Measurements from ENCODE around the gene BCAS3. TPM values are rescaled to one million over a fixed set of nuclear protein-coding genes. Genes with fewer than 3 reads are reported as not detected.

Gene BCAS3
- total and polyA plus RNA-seq, 4 donors = 11.6 to 47.6 (median 27.4) TPM

GRCh38 chr17:61084260-61084659, 406.6 kb downstream of the BCAS3 start:
- Histone ChIP-seq H3K27ac (ENCODE audit: low read depth in 1 of 2, low read length in 2 of 2) (no peak overlapping the region), H3K27me3 (ENCODE audit: control insufficient read depth in 1 of 2, insufficient read depth in 2 of 2, low read length in 1 of 2) (no peaks in the 10 kb centered on the region), H3K9me3 (ENCODE audit: control insufficient read depth, low read length) (no peaks in the 10 kb centered on the region), H3K4me3 (ENCODE audit: low read length in 2 of 2) (no peak overlapping the region), H3K36me3 (ENCODE audit: control insufficient read depth in 1 of 2, insufficient read depth in 2 of 2, low read length in 1 of 2) (no peaks in the 10 kb centered on the region), H3K4me1 (ENCODE audit: control insufficient read depth in 1 of 2, insufficient read depth in 2 of 2, low read length in 2 of 2) (no peaks in the 10 kb centered on the region)
- DNase-seq (no peak), ATAC-seq (ENCODE audit: low FRiP score) (no peak)
- intact Hi-C loops (cut with DNase I) = no loop called here
- WGBS, 2 donors = 93 to 97% methylated on average over 5 of the region's 5 CpGs

- Histone ChIP-seq H3K9me3 (ENCODE audit: control insufficient read depth, low read length) (no peaks in the 10 kb centered on the region), H3K27me3 (ENCODE audit: control insufficient read depth in 1 of 2, insufficient read depth in 2 of 2, low read length in 1 of 2) (no peaks in the 10 kb centered on the region), H3K4me3 (ENCODE audit: low read length in 2 of 2) (no peak overlapping the region), H3K4me1 (ENCODE audit: control insufficient read depth in 1 of 2, insufficient read depth in 2 of 2, low read length in 2 of 2) (no peaks in the 10 kb centered on the region), H3K36me3 (ENCODE audit: control insufficient read depth in 1 of 2, insufficient read depth in 2 of 2, low read length in 1 of 2) (no peaks in the 10 kb centered on the region), H3K27ac (ENCODE audit: low read depth in 1 of 2, low read length in 2 of 2) (no peak overlapping the region)
- 93 to 95% methylated on average over 4 of the region's 4 CpGs for WGBS, 2 donors
- DNase-seq (no peak), ATAC-seq (ENCODE audit: low FRiP score) (no peak)
- intact Hi-C loops (cut with DNase I) = no loop called here
Measured at GRCh38 chr17:61087024-61087423, 409.4 kb downstream of the BCAS3 start.

GRCh38 chr17:61088556-61088955, 410.9 kb downstream of the BCAS3 start:
- DNase-seq (no peak), ATAC-seq (ENCODE audit: low FRiP score) (no peak)
- no peaks in the 10 kb centered on the region for H3K27me3 ChIP-seq (ENCODE audit: control insufficient read depth in 1 of 2, insufficient read depth in 2 of 2, low read length in 1 of 2)
- WGBS, 2 donors = 94 to 98% methylated on average over 2 of the region's 2 CpGs
- intact Hi-C loops (cut with DNase I) = no loop called here
- H3K4me3 ChIP-seq (ENCODE audit: low read length in 2 of 2) = no peak overlapping the region
- no peaks in the 10 kb centered on the region for H3K4me1 ChIP-seq (ENCODE audit: control insufficient read depth in 1 of 2, insufficient read depth in 2 of 2, low read length in 2 of 2)
- no peak overlapping the region for H3K27ac ChIP-seq (ENCODE audit: low read depth in 1 of 2, low read length in 2 of 2)
- H3K9me3 ChIP-seq (ENCODE audit: control insufficient read depth, low read length) = no peaks in the 10 kb centered on the region
- H3K36me3 ChIP-seq (ENCODE audit: control insufficient read depth in 1 of 2, insufficient read depth in 2 of 2, low read length in 1 of 2) = no peaks in the 10 kb centered on the region

GRCh38 chr17:61091096-61091495, 413.4 kb downstream of the BCAS3 start:
- 13 to 33% methylated on average over 1 of the region's 1 CpG for WGBS, 2 donors
- Histone ChIP-seq H3K36me3 (ENCODE audit: control insufficient read depth in 1 of 2, insufficient read depth in 2 of 2, low read length in 1 of 2) (no peaks in the 10 kb centered on the region), H3K4me1 (ENCODE audit: control insufficient read depth in 1 of 2, insufficient read depth in 2 of 2, low read length in 2 of 2) (no peaks in the 10 kb centered on the region), H3K4me3 (ENCODE audit: low read length in 2 of 2) (no peak overlapping the region), H3K27me3 (ENCODE audit: control insufficient read depth in 1 of 2, insufficient read depth in 2 of 2, low read length in 1 of 2) (no peaks in the 10 kb centered on the region), H3K27ac (ENCODE audit: low read depth in 1 of 2, low read length in 2 of 2) (no peak overlapping the region), H3K9me3 (ENCODE audit: control insufficient read depth, low read length) (no peaks in the 10 kb centered on the region)
- intact Hi-C loops (cut with DNase I) = no loop called here
- ATAC-seq (ENCODE audit: low FRiP score) (no peak), DNase-seq (no peak)

GRCh38 chr17:61097781-61098180, 420.1 kb downstream of the BCAS3 start:
- ATAC-seq (ENCODE audit: low FRiP score) (no peak), DNase-seq (no peak)
- Histone ChIP-seq H3K4me1 (ENCODE audit: control insufficient read depth in 1 of 2, insufficient read depth in 2 of 2, low read length in 2 of 2) (no peaks in the 10 kb centered on the region), H3K4me3 (ENCODE audit: low read length in 2 of 2) (no peak overlapping the region), H3K36me3 (ENCODE audit: control insufficient read depth in 1 of 2, insufficient read depth in 2 of 2, low read length in 1 of 2) (no peaks in the 10 kb centered on the region), H3K27me3 (ENCODE audit: control insufficient read depth in 1 of 2, insufficient read depth in 2 of 2, low read length in 1 of 2) (no peaks in the 10 kb centered on the region), H3K9me3 (ENCODE audit: control insufficient read depth, low read length) (no peaks in the 10 kb centered on the region), H3K27ac (ENCODE audit: low read depth in 1 of 2, low read length in 2 of 2) (no peak overlapping the region)
- WGBS, 2 donors = 74 to 77% methylated on average over 1 of the region's 1 CpG
- intact Hi-C loops (cut with DNase I) = no loop called here

GRCh38 chr17:61106354-61106753, 428.7 kb downstream of the BCAS3 start:
- DNase-seq = no peak
- Histone ChIP-seq H3K4me3 (ENCODE audit: low read length in 2 of 2) (no peak overlapping the region), H3K27me3 (ENCODE audit: control insufficient read depth in 1 of 2, insufficient read depth in 2 of 2, low read length in 1 of 2) (no peaks in the 10 kb centered on the region), H3K4me1 (ENCODE audit: control insufficient read depth in 1 of 2, insufficient read depth in 2 of 2, low read length in 2 of 2) (peaks cover 0 to 9% of the 10 kb centered on the region in 2 donors), H3K27ac (ENCODE audit: low read depth in 1 of 2, low read length in 2 of 2) (no peak overlapping the region), H3K36me3 (ENCODE audit: control insufficient read depth in 1 of 2, insufficient read depth in 2 of 2, low read length in 1 of 2) (no peaks in the 10 kb centered on the region), H3K9me3 (ENCODE audit: control insufficient read depth, low read length) (no peaks in the 10 kb centered on the region)
- 94 to 95% methylated on average over 4 of the region's 4 CpGs for WGBS, 2 donors
- intact Hi-C loops (cut with DNase I) = no loop called here
- no peak for ATAC-seq (ENCODE audit: low FRiP score)

GRCh38 chr17:61116577-61116976, 438.9 kb downstream of the BCAS3 start:
- WGBS, 2 donors = 91% methylated on average over 1 of the region's 1 CpG
- no peaks in the 10 kb centered on the region for H3K9me3 ChIP-seq (ENCODE audit: control insufficient read depth, low read length)
- no peaks in the 10 kb centered on the region for H3K27me3 ChIP-seq (ENCODE audit: control insufficient read depth in 1 of 2, insufficient read depth in 2 of 2, low read length in 1 of 2)
- ATAC-seq (ENCODE audit: low FRiP score) (no peak), DNase-seq (no peak)
- no peaks in the 10 kb centered on the region for H3K36me3 ChIP-seq (ENCODE audit: control insufficient read depth in 1 of 2, insufficient read depth in 2 of 2, low read length in 1 of 2)
- intact Hi-C loops (cut with DNase I) = no loop called here
- H3K27ac ChIP-seq (ENCODE audit: low read depth in 1 of 2, low read length in 2 of 2) = no peak overlapping the region
- H3K4me3 ChIP-seq (ENCODE audit: low read length in 2 of 2) = no peak overlapping the region
- H3K4me1 ChIP-seq (ENCODE audit: control insufficient read depth in 1 of 2, insufficient read depth in 2 of 2, low read length in 2 of 2) = no peaks in the 10 kb centered on the region

GRCh38 chr17:61117983-61118382, 440.3 kb downstream of the BCAS3 start:
- Histone ChIP-seq H3K4me3 (ENCODE audit: low read length in 2 of 2) (no peak overlapping the region), H3K36me3 (ENCODE audit: control insufficient read depth in 1 of 2, insufficient read depth in 2 of 2, low read length in 1 of 2) (no peaks in the 10 kb centered on the region), H3K27me3 (ENCODE audit: control insufficient read depth in 1 of 2, insufficient read depth in 2 of 2, low read length in 1 of 2) (no peaks in the 10 kb centered on the region), H3K9me3 (ENCODE audit: control insufficient read depth, low read length) (no peaks in the 10 kb centered on the region), H3K4me1 (ENCODE audit: control insufficient read depth in 1 of 2, insufficient read depth in 2 of 2, low read length in 2 of 2) (no peaks in the 10 kb centered on the region), H3K27ac (ENCODE audit: low read depth in 1 of 2, low read length in 2 of 2) (no peak overlapping the region)
- ATAC-seq (ENCODE audit: low FRiP score) (no peak), DNase-seq (no peak)
- 86 to 89% methylated on average over 4 of the region's 4 CpGs for WGBS, 2 donors
- intact Hi-C loops (cut with DNase I) = no loop called here

GRCh38 chr17:61118871-61119270, 441.2 kb downstream of the BCAS3 start:
- no peaks in the 10 kb centered on the region for H3K27me3 ChIP-seq (ENCODE audit: control insufficient read depth in 1 of 2, insufficient read depth in 2 of 2, low read length in 1 of 2)
- no peak for ATAC-seq (ENCODE audit: low FRiP score)
- no peaks in the 10 kb centered on the region for H3K36me3 ChIP-seq (ENCODE audit: control insufficient read depth in 1 of 2, insufficient read depth in 2 of 2, low read length in 1 of 2)
- H3K9me3 ChIP-seq (ENCODE audit: control insufficient read depth, low read length) = no peaks in the 10 kb centered on the region
- intact Hi-C loops (cut with DNase I) = no loop called here
- H3K4me1 ChIP-seq (ENCODE audit: control insufficient read depth in 1 of 2, insufficient read depth in 2 of 2, low read length in 2 of 2) = no peaks in the 10 kb centered on the region
- no peak overlapping the region for H3K4me3 ChIP-seq (ENCODE audit: low read length in 2 of 2)
- no peak overlapping the region for H3K27ac ChIP-seq (ENCODE audit: low read depth in 1 of 2, low read length in 2 of 2)
- 76 to 86% methylated on average over 2 of the region's 2 CpGs for WGBS, 2 donors
- no peak for DNase-seq
